ENCODE results near the gene TEFM. TPM values are rescaled to one million over a fixed set of nuclear protein-coding genes. Genes with fewer than 3 reads are reported as not detected.

The TEFM gene
- 8.6 and 9.2 TPM in 2 replicates for total RNA-seq

GRCh38 chr17:30906101-30906911, at the start of gene TEFM:
TSS of gene TEFM (minus strand) at chr17:30906238. CDS start at chr17:30906198, 40 bp downstream.

GRCh38 chr17:30921544-30922196, 15.6 kb upstream of the TEFM start, which contains the start of gene ADAP2:
TSS of gene ADAP2 (plus strand) at chr17:30921945. CDS start at chr17:30922015, 70 bp downstream.

Other genes with a start within 250 kb of the TEFM start
- gene CRLF3, start 81.5 kb downstream of the TEFM start, total RNA-seq = 12.9 and 17.1 TPM in 2 replicates
- gene ATAD5, start 74.3 kb downstream of the TEFM start, total RNA-seq = 0.79 and 1.1 TPM in 2 replicates
- gene ADAP2, start 15.7 kb upstream of the TEFM start, total RNA-seq = 2.6 and 3.3 TPM in 2 replicates
- 11.1 and 11.2 TPM in 2 replicates for gene RNF135, start 64.8 kb upstream of the TEFM start, total RNA-seq
- 79.4 and 98.5 TPM in 2 replicates for gene NF1, start 188.7 kb upstream of the TEFM start, total RNA-seq